ENCODE measurements around the gene GRM5.

DNA sequence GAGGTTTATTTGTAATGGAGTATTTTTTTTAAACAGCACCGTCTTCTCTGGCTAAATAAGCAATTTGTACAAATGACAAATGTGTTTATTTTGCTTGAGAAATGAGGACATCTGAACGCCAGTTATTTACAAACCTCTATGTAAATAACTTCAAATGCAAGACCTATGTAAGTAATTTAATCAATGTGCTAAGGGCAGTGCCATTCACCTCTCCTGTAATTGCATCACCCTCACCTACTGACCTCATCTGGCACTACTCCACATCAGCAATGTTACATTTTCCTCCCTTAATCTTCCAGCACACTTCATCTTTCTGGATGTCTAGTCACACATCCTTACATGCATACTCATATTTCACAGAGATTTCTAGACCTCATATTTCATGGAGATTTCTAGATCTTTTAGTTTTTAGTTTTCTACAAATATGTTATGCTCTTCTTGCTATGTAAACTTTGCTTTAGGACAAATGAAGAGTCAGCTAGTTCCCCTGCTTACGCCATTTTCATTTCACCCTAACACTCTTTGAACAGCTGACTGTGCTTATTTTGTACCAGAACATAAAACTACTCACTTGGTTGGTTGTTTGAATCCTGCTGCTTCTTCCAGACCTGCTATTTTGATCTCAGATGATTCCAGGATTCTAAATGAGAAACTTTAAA, 238.6 kb downstream of the GRM5 start:
- no peak for TF ChIP-seq EZH2 (IDR thresholded peaks at IDR 0.05; ENCODE audit: insufficient read depth, poor library complexity, severe bottlenecking)
- TF ChIP-seq EZH2phosphoT487 (IDR thresholded peaks at IDR 0.05; ENCODE audit: insufficient read depth, low read depth) = no peak

Measured in GM23248 (cell line).